Measurements from ENCODE around the gene RFX5. TPM values are rescaled to one million over a fixed set of nuclear protein-coding genes. Genes with fewer than 3 reads are reported as not detected.

Gene RFX5
- total and polyA plus RNA-seq, 7 donors = 4.7 to 38.7 (median 17.7) TPM

DNA sequence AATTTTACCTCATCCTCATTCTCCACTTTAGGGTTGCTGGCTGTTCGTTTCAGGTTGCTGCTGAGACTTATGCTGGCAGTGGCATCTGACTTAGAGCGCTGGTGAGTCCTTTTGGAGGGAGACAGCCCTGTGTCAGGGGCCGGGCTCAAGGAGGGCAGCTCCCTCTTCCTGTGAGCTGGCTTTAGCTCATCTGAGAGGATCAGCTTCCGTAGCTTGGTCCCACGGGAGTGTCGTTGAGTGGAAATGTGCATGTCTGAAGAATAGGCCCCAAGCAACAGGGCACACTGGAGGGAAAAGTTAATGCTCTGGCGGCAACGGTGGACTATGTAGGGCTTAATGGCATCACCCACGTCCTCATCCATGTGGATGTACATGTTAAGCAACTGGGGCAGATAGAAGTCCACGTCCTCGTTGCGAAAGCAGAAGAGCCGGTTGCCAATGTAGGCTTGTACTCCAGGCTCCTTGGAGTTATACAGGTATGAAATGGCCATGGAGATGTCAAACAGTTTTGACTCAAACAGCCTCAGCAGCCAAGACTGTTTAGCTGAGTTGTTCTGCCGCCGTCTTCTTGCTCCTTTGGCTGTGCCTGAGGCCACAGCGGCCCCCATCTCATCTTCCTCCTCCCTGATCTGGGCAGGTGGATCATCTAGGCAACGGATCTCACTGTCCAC lies 31.4 kb downstream of the RFX5 start:
- Histone ChIP-seq H3K4me1 (peaks cover 53% of the 10 kb centered on the region), H3K4me3 (no peak overlapping the region), H3K27ac (no peak overlapping the region), H3K9me3 (no peaks in the 10 kb centered on the region), H3K27me3 (ENCODE audit: insufficient read depth in 3 of 3, low read length in 2 of 3) (no peaks in the 10 kb centered on the region), H3K36me3 (ENCODE audit: insufficient read depth in 1 of 2, low read depth in 1 of 2) (peaks cover 5 to 76% of the 10 kb centered on the region in 2 donors)
- intact Hi-C loops (cut with DNase I) = no loop called here
- TF ChIP-seq, protein P1, sequence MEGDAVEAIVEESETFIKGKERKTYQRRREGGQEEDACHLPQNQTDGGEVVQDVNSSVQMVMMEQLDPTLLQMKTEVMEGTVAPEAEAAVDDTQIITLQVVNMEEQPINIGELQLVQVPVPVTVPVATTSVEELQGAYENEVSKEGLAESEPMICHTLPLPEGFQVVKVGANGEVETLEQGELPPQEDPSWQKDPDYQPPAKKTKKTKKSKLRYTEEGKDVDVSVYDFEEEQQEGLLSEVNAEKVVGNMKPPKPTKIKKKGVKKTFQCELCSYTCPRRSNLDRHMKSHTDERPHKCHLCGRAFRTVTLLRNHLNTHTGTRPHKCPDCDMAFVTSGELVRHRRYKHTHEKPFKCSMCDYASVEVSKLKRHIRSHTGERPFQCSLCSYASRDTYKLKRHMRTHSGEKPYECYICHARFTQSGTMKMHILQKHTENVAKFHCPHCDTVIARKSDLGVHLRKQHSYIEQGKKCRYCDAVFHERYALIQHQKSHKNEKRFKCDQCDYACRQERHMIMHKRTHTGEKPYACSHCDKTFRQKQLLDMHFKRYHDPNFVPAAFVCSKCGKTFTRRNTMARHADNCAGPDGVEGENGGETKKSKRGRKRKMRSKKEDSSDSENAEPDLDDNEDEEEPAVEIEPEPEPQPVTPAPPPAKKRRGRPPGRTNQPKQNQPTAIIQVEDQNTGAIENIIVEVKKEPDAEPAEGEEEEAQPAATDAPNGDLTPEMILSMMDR (IDR thresholded peaks at IDR 0.05) = no peak
- 79 to 85% (median 84%) methylated on average over 17 of the region's 17 CpGs for WGBS, 3 donors
- no peak for DNase-seq
- ATAC-seq = no peak

DNA sequence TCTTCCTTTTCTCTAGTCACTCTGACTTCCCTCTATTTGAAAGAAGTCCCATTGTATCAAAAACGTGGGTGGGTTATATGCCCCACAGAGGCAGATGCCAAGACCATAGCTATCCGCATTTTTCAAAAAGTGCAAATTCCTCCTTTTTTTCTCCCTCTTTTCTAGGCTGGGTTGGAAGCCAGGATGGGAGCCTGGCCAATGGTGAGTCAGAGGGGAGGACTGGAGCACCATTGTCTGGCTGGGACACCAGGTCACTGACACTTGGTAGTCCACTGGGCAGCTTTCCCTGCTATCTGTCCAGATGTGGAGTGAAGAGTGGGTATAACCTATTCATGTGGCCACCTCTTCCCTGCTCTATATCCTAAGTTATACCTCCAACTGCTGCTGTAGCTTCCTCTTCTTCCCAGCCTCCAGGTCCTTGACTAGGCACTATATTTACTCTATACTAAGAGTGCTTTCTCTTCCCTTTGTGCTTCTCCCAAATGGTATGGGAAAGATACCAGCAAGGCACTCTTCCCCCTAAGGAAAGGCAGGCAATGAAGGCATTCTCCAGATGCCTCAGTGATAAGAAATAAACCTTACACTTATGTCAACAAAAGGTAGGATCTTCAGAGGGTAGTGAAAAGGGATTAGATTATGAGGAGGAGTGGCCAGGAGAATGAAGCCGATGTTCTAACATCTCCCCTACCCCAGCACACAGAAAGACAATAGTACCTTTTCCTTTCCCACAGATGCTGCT lies 32.7 kb downstream of the RFX5 start:
- H3K4me3 ChIP-seq = no peak overlapping the region
- WGBS, 3 donors = 33 to 44% (median 41%) methylated on average over 3 of the region's 3 CpGs
- intact Hi-C loops (cut with DNase I) = no loop called here
- DNase-seq (peak; percentile 85 to 89), ATAC-seq (peak; percentile 43 to 65 (median 59))
- H3K36me3 ChIP-seq (ENCODE audit: insufficient read depth in 1 of 2, low read depth in 1 of 2) = peaks cover 3 to 62% of the 10 kb centered on the region in 2 donors
- H3K27me3 ChIP-seq (ENCODE audit: insufficient read depth in 3 of 3, low read length in 2 of 3) = no peaks in the 10 kb centered on the region
- H3K9me3 ChIP-seq = no peaks in the 10 kb centered on the region
- TF ChIP-seq, protein P1 (IDR thresholded peaks at IDR 0.05) = no peak
- H3K27ac ChIP-seq = peak overlapping the region; percentile 97
- H3K4me1 ChIP-seq = peaks cover 56% of the 10 kb centered on the region

DNA sequence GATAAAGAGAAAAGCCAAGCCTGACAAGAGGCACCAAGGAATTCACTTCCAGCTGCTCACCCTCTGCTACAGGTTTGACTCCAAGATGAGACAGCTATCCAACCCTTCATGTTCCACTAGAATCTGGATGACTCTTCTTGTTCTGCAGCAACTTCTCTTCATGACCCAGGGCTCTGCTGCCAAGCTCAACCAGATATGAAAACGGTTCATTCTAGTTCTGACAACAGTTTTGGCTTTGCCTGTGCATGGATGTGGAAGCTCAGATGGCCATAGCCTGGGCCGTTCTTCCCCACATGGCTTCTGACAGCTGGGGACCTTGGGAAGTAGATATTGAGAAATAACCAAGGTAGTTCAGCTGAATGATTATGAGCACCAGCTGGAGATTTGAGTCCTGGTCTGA lies 33.6 kb downstream of the RFX5 start:
- intact Hi-C loops (cut with DNase I) = loop anchor here in 1 of 2 donors (2.0 kb wide), 1 partner anchor 13 kb away; the partner anchor contains the start of gene PI4KB
- Histone ChIP-seq H3K4me3 (peak overlapping the region; percentile 13), H3K36me3 (ENCODE audit: insufficient read depth in 1 of 2, low read depth in 1 of 2) (peaks cover 8 to 62% of the 10 kb centered on the region in 2 donors), H3K9me3 (no peaks in the 10 kb centered on the region), H3K27ac (peak overlapping the region; percentile 97), H3K27me3 (ENCODE audit: insufficient read depth in 3 of 3, low read length in 2 of 3) (no peaks in the 10 kb centered on the region), H3K4me1 (peaks cover 57% of the 10 kb centered on the region)
- 21 to 46% (median 31%) methylated on average over 2 of the region's 2 CpGs for WGBS, 3 donors
- TF ChIP-seq, protein P1 (IDR thresholded peaks at IDR 0.05) = no peak
- ATAC-seq (no peak), DNase-seq (no peak)

DNA sequence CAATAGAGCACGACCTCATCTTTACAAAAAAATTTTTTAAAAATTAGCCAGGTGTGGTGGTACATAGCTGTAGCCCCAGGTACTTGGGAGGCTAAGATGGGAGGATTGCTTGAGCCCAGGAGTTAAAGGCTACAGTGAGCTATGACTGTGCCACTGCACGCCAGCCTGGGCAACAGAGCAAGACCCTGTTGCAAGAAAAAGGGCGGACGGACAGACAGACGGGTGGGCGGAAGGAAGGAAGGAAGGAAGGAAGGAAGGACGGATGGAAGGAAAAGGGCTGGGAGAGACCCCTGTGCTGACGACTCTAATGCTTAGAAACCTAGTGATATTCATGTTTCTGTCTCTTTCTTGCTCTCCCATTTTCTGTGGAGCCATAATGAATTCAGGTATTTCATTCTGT lies 34.2 kb downstream of the RFX5 start:
- Histone ChIP-seq H3K27ac (peak overlapping the region; percentile 97), H3K27me3 (ENCODE audit: insufficient read depth in 3 of 3, low read length in 2 of 3) (no peaks in the 10 kb centered on the region), H3K36me3 (ENCODE audit: insufficient read depth in 1 of 2, low read depth in 1 of 2) (peaks cover 10 to 62% of the 10 kb centered on the region in 2 donors), H3K4me3 (peak overlapping the region; percentile 13), H3K9me3 (no peaks in the 10 kb centered on the region), H3K4me1 (peaks cover 57% of the 10 kb centered on the region)
- WGBS, 3 donors = 77 to 83% (median 80%) methylated on average over 8 of the region's 8 CpGs
- DNase-seq (no peak), ATAC-seq (no peak)
- intact Hi-C loops (cut with DNase I) = loop anchor here in 1 of 2 donors (2.0 kb wide), 1 partner anchor 14 kb away; the partner anchor contains the start of gene PI4KB
- TF ChIP-seq, protein P1 (IDR thresholded peaks at IDR 0.05) = no peak

Measured in psoas muscle (tissue), 8 donors.